ENCODE data around the gene DRAXIN. TPM values are rescaled to one million over a fixed set of nuclear protein-coding genes. Genes with fewer than 3 reads are reported as not detected.

Gene DRAXIN
- total RNA-seq, 1 donor from 2014 or later: 1.7 TPM

DNA sequence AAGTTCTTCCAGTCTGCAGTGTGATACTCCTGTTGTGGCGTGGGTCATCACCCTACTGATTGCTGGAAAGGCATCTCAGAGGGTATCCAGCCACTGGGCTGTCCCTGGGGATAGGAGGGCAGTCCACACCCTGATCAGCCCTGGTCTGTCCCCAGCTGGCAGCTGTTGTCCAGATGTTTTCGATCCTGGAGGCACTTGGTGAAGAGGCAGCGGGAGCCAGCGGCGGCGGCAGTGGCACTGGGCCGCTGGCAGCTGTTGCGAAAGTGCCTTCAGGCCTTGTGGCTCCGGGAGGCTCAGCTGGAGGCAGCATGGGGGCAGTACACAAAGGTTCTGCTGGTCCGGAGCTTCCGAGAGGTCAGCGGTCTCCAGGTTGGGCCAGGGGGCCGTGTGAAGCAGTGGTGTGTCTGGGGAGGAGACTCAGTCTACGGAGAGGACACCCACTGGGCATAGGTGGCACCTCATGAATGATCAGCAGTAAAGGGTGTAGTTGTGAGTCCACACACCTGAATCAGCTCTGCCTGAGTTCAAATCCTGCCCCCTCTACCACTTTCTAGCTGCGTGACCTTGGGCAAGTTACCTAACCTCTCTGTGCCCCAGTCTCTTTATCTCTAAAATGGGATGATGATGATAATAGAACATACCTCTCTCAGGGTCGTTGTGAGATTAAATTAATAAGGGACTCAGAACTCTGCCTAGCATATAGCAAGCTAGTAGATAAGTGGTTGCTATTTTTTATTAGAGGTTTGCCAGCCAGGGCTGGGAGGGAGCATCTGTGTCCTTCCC, 76.6 kb downstream of the DRAXIN start:
- no peak for FAIRE-seq
- DNase-seq (ENCODE audit: low read depth): no peak
- Histone ChIP-seq H3K9me3 (ENCODE audit: insufficient read depth, low read depth, low read length) (no peaks in the 10 kb centered on the region), H3K79me2 (ENCODE audit: insufficient read depth, low read length) (no peaks in the 10 kb centered on the region), H3K27me3 (ENCODE audit: insufficient read depth, low read length) (peaks cover 8% of the 10 kb centered on the region), H2AFZ (ENCODE audit: low read depth, low read length) (no peak overlapping the region), H3K4me3 (ENCODE audit: insufficient read depth, low read depth, low read length) (no peak overlapping the region), H3K4me2 (ENCODE audit: low read length) (no peak overlapping the region), H3K4me1 (ENCODE audit: insufficient read depth, low read length) (no peaks in the 10 kb centered on the region), H3K27ac (ENCODE audit: low read depth, low read length) (no peak overlapping the region), H4K20me1 (ENCODE audit: insufficient read depth, low read length) (no peaks in the 10 kb centered on the region), H3K36me3 (ENCODE audit: insufficient read depth, low read length) (no peaks in the 10 kb centered on the region), H3K9ac (ENCODE audit: low read length) (no peak overlapping the region)
- peaks cover 24% of the 10 kb centered on the region for H3K27me3 Mint-ChIP-seq (ENCODE audit: low read depth, unreplicated experiment)
- no peaks in the 10 kb centered on the region for H3K36me3 Mint-ChIP-seq (ENCODE audit: low read depth, unreplicated experiment)
- no peak overlapping the region for H3K4me3 Mint-ChIP-seq (ENCODE audit: unreplicated experiment)
- TF ChIP-seq, protein P1, sequence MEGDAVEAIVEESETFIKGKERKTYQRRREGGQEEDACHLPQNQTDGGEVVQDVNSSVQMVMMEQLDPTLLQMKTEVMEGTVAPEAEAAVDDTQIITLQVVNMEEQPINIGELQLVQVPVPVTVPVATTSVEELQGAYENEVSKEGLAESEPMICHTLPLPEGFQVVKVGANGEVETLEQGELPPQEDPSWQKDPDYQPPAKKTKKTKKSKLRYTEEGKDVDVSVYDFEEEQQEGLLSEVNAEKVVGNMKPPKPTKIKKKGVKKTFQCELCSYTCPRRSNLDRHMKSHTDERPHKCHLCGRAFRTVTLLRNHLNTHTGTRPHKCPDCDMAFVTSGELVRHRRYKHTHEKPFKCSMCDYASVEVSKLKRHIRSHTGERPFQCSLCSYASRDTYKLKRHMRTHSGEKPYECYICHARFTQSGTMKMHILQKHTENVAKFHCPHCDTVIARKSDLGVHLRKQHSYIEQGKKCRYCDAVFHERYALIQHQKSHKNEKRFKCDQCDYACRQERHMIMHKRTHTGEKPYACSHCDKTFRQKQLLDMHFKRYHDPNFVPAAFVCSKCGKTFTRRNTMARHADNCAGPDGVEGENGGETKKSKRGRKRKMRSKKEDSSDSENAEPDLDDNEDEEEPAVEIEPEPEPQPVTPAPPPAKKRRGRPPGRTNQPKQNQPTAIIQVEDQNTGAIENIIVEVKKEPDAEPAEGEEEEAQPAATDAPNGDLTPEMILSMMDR (IDR thresholded peaks at IDR 0.05; ENCODE audit: insufficient read depth, low read depth, low read length): no peak
- TF ChIP-seq EZH2 (IDR thresholded peaks at IDR 0.05; ENCODE audit: insufficient read depth, low read length): no peak
- no peaks in the 10 kb centered on the region for H3K9me3 Mint-ChIP-seq (ENCODE audit: unreplicated experiment)
- no peaks in the 10 kb centered on the region for H3K4me1 Mint-ChIP-seq (ENCODE audit: low read depth, unreplicated experiment)
- H3K27ac Mint-ChIP-seq (ENCODE audit: unreplicated experiment): no peak overlapping the region

DNA sequence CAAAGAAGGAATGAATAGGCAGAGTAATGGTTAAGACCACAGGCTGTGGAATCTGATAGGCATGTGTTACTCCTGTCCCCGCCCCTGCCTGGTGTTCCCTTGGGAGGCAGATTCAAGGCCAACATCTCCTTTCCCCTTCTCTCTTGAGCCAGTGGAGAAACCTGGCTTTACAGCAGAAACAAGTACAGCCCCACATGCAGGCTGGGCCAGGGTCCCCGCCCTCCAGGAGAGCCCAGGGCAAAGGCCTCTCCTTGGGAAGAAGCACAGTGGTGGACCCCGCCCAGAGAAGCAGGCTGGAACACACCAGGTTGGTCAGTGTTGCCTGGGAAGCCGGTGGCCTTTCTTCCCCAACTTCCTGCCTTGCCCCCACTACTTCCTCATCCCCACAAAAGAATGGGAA, 77.3 kb downstream of the DRAXIN start:
- peaks cover 8% of the 10 kb centered on the region for H3K27me3 ChIP-seq (ENCODE audit: insufficient read depth, low read length)
- H3K27ac ChIP-seq (ENCODE audit: low read depth, low read length): no peak overlapping the region
- H3K4me3 ChIP-seq (ENCODE audit: insufficient read depth, low read depth, low read length): no peak overlapping the region
- Mint-ChIP-seq H3K4me1 (ENCODE audit: low read depth, unreplicated experiment) (no peaks in the 10 kb centered on the region), H3K36me3 (ENCODE audit: low read depth, unreplicated experiment) (no peaks in the 10 kb centered on the region), H3K9me3 (ENCODE audit: unreplicated experiment) (no peaks in the 10 kb centered on the region), H3K27ac (ENCODE audit: unreplicated experiment) (no peak overlapping the region), H3K4me3 (ENCODE audit: unreplicated experiment) (no peak overlapping the region), H3K27me3 (ENCODE audit: low read depth, unreplicated experiment) (peaks cover 19% of the 10 kb centered on the region)
- H4K20me1 ChIP-seq (ENCODE audit: insufficient read depth, low read length): no peaks in the 10 kb centered on the region
- H2AFZ ChIP-seq (ENCODE audit: low read depth, low read length): no peak overlapping the region
- H3K79me2 ChIP-seq (ENCODE audit: insufficient read depth, low read length): no peaks in the 10 kb centered on the region
- no peak for FAIRE-seq
- H3K9ac ChIP-seq (ENCODE audit: low read length): no peak overlapping the region
- no peak overlapping the region for H3K4me2 ChIP-seq (ENCODE audit: low read length)
- no peaks in the 10 kb centered on the region for H3K9me3 ChIP-seq (ENCODE audit: insufficient read depth, low read depth, low read length)
- no peak for DNase-seq (ENCODE audit: low read depth)
- no peaks in the 10 kb centered on the region for H3K36me3 ChIP-seq (ENCODE audit: insufficient read depth, low read length)
- H3K4me1 ChIP-seq (ENCODE audit: insufficient read depth, low read length): no peaks in the 10 kb centered on the region
- TF ChIP-seq EZH2 (IDR thresholded peaks at IDR 0.05; ENCODE audit: insufficient read depth, low read length): no peak
- TF ChIP-seq, protein P1 (IDR thresholded peaks at IDR 0.05; ENCODE audit: insufficient read depth, low read depth, low read length): no peak

- DNase-seq (ENCODE audit: low read depth): no peak
- Histone ChIP-seq H3K27ac (ENCODE audit: low read depth, low read length) (no peak overlapping the region), H3K9me3 (ENCODE audit: insufficient read depth, low read depth, low read length) (no peaks in the 10 kb centered on the region), H3K36me3 (ENCODE audit: insufficient read depth, low read length) (no peaks in the 10 kb centered on the region), H3K9ac (ENCODE audit: low read length) (no peak overlapping the region), H3K4me1 (ENCODE audit: insufficient read depth, low read length) (no peaks in the 10 kb centered on the region), H3K79me2 (ENCODE audit: insufficient read depth, low read length) (no peaks in the 10 kb centered on the region), H3K4me2 (ENCODE audit: low read length) (no peak overlapping the region), H3K4me3 (ENCODE audit: insufficient read depth, low read depth, low read length) (no peak overlapping the region), H2AFZ (ENCODE audit: low read depth, low read length) (no peak overlapping the region), H4K20me1 (ENCODE audit: insufficient read depth, low read length) (no peaks in the 10 kb centered on the region), H3K27me3 (ENCODE audit: insufficient read depth, low read length) (peaks cover 8% of the 10 kb centered on the region)
- H3K36me3 Mint-ChIP-seq (ENCODE audit: low read depth, unreplicated experiment): no peaks in the 10 kb centered on the region
- H3K4me1 Mint-ChIP-seq (ENCODE audit: low read depth, unreplicated experiment): no peaks in the 10 kb centered on the region
- no peak overlapping the region for H3K27ac Mint-ChIP-seq (ENCODE audit: unreplicated experiment)
- no peak for FAIRE-seq
- no peak overlapping the region for H3K4me3 Mint-ChIP-seq (ENCODE audit: unreplicated experiment)
- no peaks in the 10 kb centered on the region for H3K9me3 Mint-ChIP-seq (ENCODE audit: unreplicated experiment)
- H3K27me3 Mint-ChIP-seq (ENCODE audit: low read depth, unreplicated experiment): peaks cover 16% of the 10 kb centered on the region
- no peak for TF ChIP-seq EZH2 (IDR thresholded peaks at IDR 0.05; ENCODE audit: insufficient read depth, low read length)
- TF ChIP-seq, protein P1 (IDR thresholded peaks at IDR 0.05; ENCODE audit: insufficient read depth, low read depth, low read length): no peak
Measured at GRCh38 chr1:11769274-11769673, 77.8 kb downstream of the DRAXIN start.
